K562 (cell line): ENCODE measurements around the gene METRN. TPM values are rescaled to one million over a fixed set of nuclear protein-coding genes. Genes with fewer than 3 reads are reported as not detected.

Source experiments
- ARID1B ChIP-seq: fragments of 450-650 bp; IDR thresholded peaks from 2 replicates; pipeline ENCODE4 v1.6.1; 2016; ENCODE audit warnings: antibody characterized with exemption, mild to moderate bottlenecking, inconsistent platforms
- ATF4 ChIP-seq: fragments of 450-650 bp; formaldehyde crosslinking; IDR thresholded peaks from 2 replicates; pipeline ENCODE4 v1.4.0; 2022; ENCODE audit warnings: mild to moderate bottlenecking, moderate library complexity
- CBFA2T2 ChIP-seq: fragments of 450-650 bp; conservative IDR thresholded peaks from 2 replicates; pipeline ENCODE4 v1.6.1; 2017; ENCODE audit warnings: mild to moderate bottlenecking
- CEBPB ChIP-seq: fragments of 450-650 bp; IDR thresholded peaks from 2 replicates; pipeline ENCODE4 v1.6.1; 2016; ENCODE audit warnings: missing genetic modification characterization, missing compliant biosample characterization
- HBP1 ChIP-seq: fragments of 450-650 bp; formaldehyde crosslinking; IDR thresholded peaks from 2 replicates; pipeline ENCODE4 v1.4.0; 2022; ENCODE audit warnings: missing genetic modification characterization
- LARP7 ChIP-seq: fragments of 450-650 bp; IDR thresholded peaks from 2 replicates; pipeline ENCODE4 v1.6.1; 2016
- MBD1 ChIP-seq: fragments of 250-450 bp; sonication (Bioruptor Pico); IDR thresholded peaks from 2 replicates; pipeline ENCODE4 v1.8.0; 2022; ENCODE audit warnings: inconsistent platforms
- NEUROD1 ChIP-seq: fragments of 150-350 bp; IDR thresholded peaks from 2 replicates; pipeline ENCODE4 v1.6.1; 2014; ENCODE audit warnings: borderline replicate concordance, low read length, low read depth; ENCODE audit not compliant: partially characterized antibody
- NR0B1 ChIP-seq: fragments of 450-650 bp; IDR thresholded peaks from one replicate; pipeline ENCODE4 v1.6.1; 2018; ENCODE audit warnings: mild to moderate bottlenecking, moderate library complexity; ENCODE audit not compliant: partially characterized antibody
- PCBP1 ChIP-seq: fragments of 200-400 bp; formaldehyde crosslinking; IDR thresholded peaks from 2 replicates; pipeline ENCODE4 v1.6.1; 2018; ENCODE audit warnings: mild to moderate bottlenecking, low read depth, low read length; ENCODE audit not compliant: poor library complexity, severe bottlenecking
- POLR3A ChIP-seq: IDR thresholded peaks from 2 replicates; pipeline ENCODE4 v1.6.1; 2011; ENCODE audit warnings: borderline replicate concordance, mild to moderate bottlenecking, moderate library complexity; ENCODE audit not compliant: insufficient read length, insufficient read depth; ENCODE audit errors: extremely low read depth
- POLR3G ChIP-seq: IDR thresholded peaks from 2 replicates; pipeline ENCODE4 v1.6.1; 2011; ENCODE audit not compliant: insufficient read length, insufficient replicate concordance; ENCODE audit errors: extremely low read depth
- SRF ChIP-seq, 2 experiments: fragments of 250-450, 450-650 bp in 1 of 2; sonication (Bioruptor Pico) in 1 of 2; sonication (generic) in 1 of 2; formaldehyde crosslinking; IDR thresholded peaks; 2 replicates each; pipeline versions ENCODE4 v1.5.0 to v1.5.1; 2020 to 2022; ENCODE audit warnings: mild to moderate bottlenecking in 1 of 2, missing genetic modification reagents in 1 of 2
- STAT5A ChIP-seq: IDR thresholded peaks from 2 replicates; pipeline ENCODE4 v1.6.1; 2012; ENCODE audit warnings: low read length, inconsistent platforms, borderline replicate concordance
- ZBTB34 ChIP-seq: fragments of 250-450 bp; sonication (Bioruptor Pico); IDR thresholded peaks from 2 replicates; pipeline ENCODE4 v1.8.0; 2021; ENCODE audit warnings: mild to moderate bottlenecking, moderate library complexity
- ZNF124 ChIP-seq: sonication (generic); formaldehyde crosslinking; IDR thresholded peaks from 2 replicates; pipeline ENCODE4 v1.8.1; 2022; ENCODE audit warnings: missing genetic modification reagents
- ZNF140 ChIP-seq: fragments of 250-450 bp; sonication (Bioruptor Pico); IDR thresholded peaks from 2 replicates; pipeline ENCODE4 v1.8.0; 2021; ENCODE audit warnings: moderate library complexity, mild to moderate bottlenecking, inconsistent platforms
- ZNF174 ChIP-seq: fragments of 250-450 bp; sonication (Bioruptor Pico); IDR thresholded peaks from 2 replicates; pipeline ENCODE4 v1.4.0; 2020; ENCODE audit warnings: mild to moderate bottlenecking
- ZNF232 ChIP-seq: sonication (generic); formaldehyde crosslinking; IDR thresholded peaks from 2 replicates; pipeline ENCODE4 v1.8.0; 2022; ENCODE audit warnings: mild to moderate bottlenecking, missing genetic modification reagents
- ZNF282 ChIP-seq: sonication (generic); formaldehyde crosslinking; IDR thresholded peaks from 2 replicates; pipeline ENCODE4 v1.8.1; 2023; ENCODE audit warnings: missing genetic modification reagents
- ZNF586 ChIP-seq: fragments of 450-650 bp; formaldehyde crosslinking; conservative IDR thresholded peaks from 2 replicates; pipeline ENCODE4 v1.4.0; 2020; ENCODE audit warnings: mild to moderate bottlenecking, moderate library complexity
- polyA plus RNA-seq, 8 experiments: library from polyadenylated mRNA; depleted of rRNA in 4 of 8; stranded (reverse) in 5 of 8; unstranded in 3 of 8; fragments of >200 nt; fragmentation: Nextera tagmentation in 2 of 8; fragmentation: Illumina TruSeq in 1 of 8; extraction: Ambion mirVana in 2 of 8; extraction: Trizol in 1 of 8; gene quantifications; 2 replicates each; pipeline versions ENCODE4 v1.2.1 to v1.2.3, GENCODE V29; 2011 to 2014; ENCODE audit warnings: inconsistent platforms in 1 of 8, missing spikeins in 1 of 8
- total RNA-seq, 7 experiments: library from RNA; depleted of rRNA in 6 of 7; stranded (reverse); fragments of >200 nt in 6 of 7; fragmentation: Illumina TruSeq in 2 of 7; extraction: Trizol in 2 of 7; gene quantifications; 2 replicates each; pipeline versions ENCODE4 v1.2.1 to v1.2.3, GENCODE V29; 2011 to 2021; ENCODE audit warnings: low replicate concordance in 1 of 7

METRN gene
- total and polyA plus RNA-seq, 9 of the 15 experiments (the other 6 are each of a cell fraction or from before 2014, with no cell fraction given): 0.20 to 89.8 (median 15.4) TPM

GRCh38 chr16:740764-741505 lies 26.0 kb downstream of the METRN start, which contains the start of gene CIAO3 (continued):
- TF ChIP-seq ZBTB34 (no peak), MBD1 (CRISPR knock-in tag) (no peak), ZNF174 (CRISPR knock-in tag) (no peak), HBP1 (CRISPR knock-in tag) (no peak), PCBP1 (peak; percentile 68), ZNF232 (CRISPR knock-in tag) (no peak), STAT5A (no peak), ZNF140 (CRISPR knock-in tag) (no peak), ARID1B (0 out of 2 replicates have a peak, but pooled peaks have one; percentile 4), CEBPB (tag) (no peak), NEUROD1 (no peak), ZNF124 (CRISPR knock-in tag) (no peak), POLR3G (no peak), CBFA2T2 (no peak), ATF4 (CRISPR knock-in tag) (no peak), POLR3A (no peak), LARP7 (no peak), ZNF282 (CRISPR knock-in tag) (peak; percentile 73; the same call in 1 of the 2 replicates), SRF (CRISPR knock-in tag; IDR thresholded peaks at IDR 0.05) (0 out of 4 replicates have a peak, but pooled peaks of 1 of the 2 experiments have one; percentile 14), ZNF586 (CRISPR knock-in tag) (no peak), NR0B1 (no peak)
